ENCODE data around the gene UQCRC1. TPM values are rescaled to one million over a fixed set of nuclear protein-coding genes. Genes with fewer than 3 reads are reported as not detected.

UQCRC1 gene
- total RNA-seq, 1 experiment from 2014 or later = 575 TPM

- Histone ChIP-seq H3K4me3 (ENCODE audit: low read length) (no peak overlapping the region), H3K4me1 (ENCODE audit: insufficient read depth, low read length) (no peaks in the 10 kb centered on the region), H3K9me2 (replicated peaks; ENCODE audit: low read length) (no peaks in the 10 kb centered on the region), H3K9me3 (ENCODE audit: low read length) (no peaks in the 10 kb centered on the region), H3F3A (ENCODE audit: low read length, unreplicated experiment) (no peaks in the 10 kb centered on the region), H3K79me2 (ENCODE audit: low read length) (no peaks in the 10 kb centered on the region), H3K9ac (ENCODE audit: low read length) (no peak overlapping the region), H3K36me3 (ENCODE audit: low read depth, low read length) (no peaks in the 10 kb centered on the region), H2AFZ (ENCODE audit: low read length) (no peak overlapping the region), H3K27ac (ENCODE audit: low read length) (no peak overlapping the region), H3K4me2 (ENCODE audit: low read length) (no peak overlapping the region), H4K20me1 (ENCODE audit: low read length) (no peaks in the 10 kb centered on the region), H3K27me3 (ENCODE audit: low read length) (no peaks in the 10 kb centered on the region)
- DNase-seq (no peak), ATAC-seq (no peak)
- no peak for TF ChIP-seq EZH2phosphoT487 (IDR thresholded peaks at IDR 0.05; ENCODE audit: borderline replicate concordance, low read length)
- TF ChIP-seq CTCF (conservative IDR thresholded peaks at IDR 0.05; ENCODE audit: low read depth, low read length) = no peak
- TF ChIP-seq EZH2 (IDR thresholded peaks at IDR 0.05; ENCODE audit: low read length, unreplicated experiment) = no peak
- POLR2A ChIA-PET (ENCODE audit: unreplicated experiment) = no interaction called here
- no TSS peak for BruUV-seq (replicated peaks)
- intact Hi-C loops (cut with micrococcal nuclease) = no loop called here
- CTCF ChIA-PET = no interaction called here
Measured at GRCh38 chr3:48642605-48643004, 33.2 kb upstream of the UQCRC1 start.

GRCh38 chr3:48641396-48641795 is 31.9 kb upstream of the UQCRC1 start:
- H3K27ac ChIP-seq (ENCODE audit: low read length) = no peak overlapping the region
- intact Hi-C loops (cut with micrococcal nuclease) = no loop called here
- no peaks in the 10 kb centered on the region for H3K36me3 ChIP-seq (ENCODE audit: low read depth, low read length)
- DNase-seq = no peak
- no peaks in the 10 kb centered on the region for H3F3A ChIP-seq (ENCODE audit: low read length, unreplicated experiment)
- H3K4me3 ChIP-seq (ENCODE audit: low read length) = no peak overlapping the region
- POLR2A ChIA-PET (ENCODE audit: unreplicated experiment) = no interaction called here
- no peaks in the 10 kb centered on the region for H3K27me3 ChIP-seq (ENCODE audit: low read length)
- TF ChIP-seq CTCF (conservative IDR thresholded peaks at IDR 0.05; ENCODE audit: low read depth, low read length) = no peak
- TF ChIP-seq EZH2phosphoT487 (IDR thresholded peaks at IDR 0.05; ENCODE audit: borderline replicate concordance, low read length) = no peak
- TF ChIP-seq EZH2 (IDR thresholded peaks at IDR 0.05; ENCODE audit: low read length, unreplicated experiment) = no peak
- no peaks in the 10 kb centered on the region for H3K9me2 ChIP-seq (replicated peaks; ENCODE audit: low read length)
- no peaks in the 10 kb centered on the region for H3K9me3 ChIP-seq (ENCODE audit: low read length)
- no peak overlapping the region for H2AFZ ChIP-seq (ENCODE audit: low read length)
- H3K9ac ChIP-seq (ENCODE audit: low read length) = no peak overlapping the region
- H3K4me2 ChIP-seq (ENCODE audit: low read length) = no peak overlapping the region
- no peaks in the 10 kb centered on the region for H4K20me1 ChIP-seq (ENCODE audit: low read length)
- no peak for ATAC-seq
- H3K4me1 ChIP-seq (ENCODE audit: insufficient read depth, low read length) = peaks cover 10% of the 10 kb centered on the region
- no TSS peak for BruUV-seq (replicated peaks)
- 0 out of 2 replicates have a peak, but pooled peaks cover under 1% of the 10 kb centered on the region for H3K79me2 ChIP-seq (ENCODE audit: low read length)
- CTCF ChIA-PET = no interaction called here

- DNase-seq (no peak), ATAC-seq (no peak)
- Histone ChIP-seq H3K79me2 (ENCODE audit: low read length) (peaks cover 5% of the 10 kb centered on the region), H3K9me2 (replicated peaks; ENCODE audit: low read length) (no peaks in the 10 kb centered on the region), H3K9ac (ENCODE audit: low read length) (no peak overlapping the region), H3K27me3 (ENCODE audit: low read length) (no peaks in the 10 kb centered on the region), H3K4me2 (ENCODE audit: low read length) (no peak overlapping the region), H3K4me3 (ENCODE audit: low read length) (no peak overlapping the region), H3K36me3 (ENCODE audit: low read depth, low read length) (no peaks in the 10 kb centered on the region), H3K4me1 (ENCODE audit: insufficient read depth, low read length) (peaks cover 17% of the 10 kb centered on the region), H3K9me3 (ENCODE audit: low read length) (no peaks in the 10 kb centered on the region), H2AFZ (ENCODE audit: low read length) (no peak overlapping the region), H3F3A (ENCODE audit: low read length, unreplicated experiment) (no peaks in the 10 kb centered on the region), H4K20me1 (ENCODE audit: low read length) (no peaks in the 10 kb centered on the region), H3K27ac (ENCODE audit: low read length) (no peak overlapping the region)
- intact Hi-C loops (cut with micrococcal nuclease) = no loop called here
- CTCF ChIA-PET = interaction anchor here (0.7 kb wide), 1 partner anchor 34 kb away, joined by 12 read pairs; no protein-coding TSS in a partner anchor
- no TSS peak for BruUV-seq (replicated peaks)
- POLR2A ChIA-PET (ENCODE audit: unreplicated experiment) = no interaction called here
- TF ChIP-seq EZH2phosphoT487 (IDR thresholded peaks at IDR 0.05; ENCODE audit: borderline replicate concordance, low read length) (no peak), EZH2 (IDR thresholded peaks at IDR 0.05; ENCODE audit: low read length, unreplicated experiment) (no peak), CTCF (conservative IDR thresholded peaks at IDR 0.05; ENCODE audit: low read depth, low read length) (no peak)
Measured at GRCh38 chr3:48639944-48640606, 30.6 kb upstream of the UQCRC1 start.
